ENCODE measurements around the gene BRME1.

BRME1 gene

GRCh38 chr19:13835791-13836723 lies 69.9 kb downstream of the BRME1 start:
- no peak for TF ChIP-seq CTCF (IDR thresholded peaks at IDR 0.05; ENCODE audit: low read depth, low read length)
- DNase-seq (ENCODE audit: low read depth in 2 of 2), result peak; percentile 34 to 47
- peak overlapping the region in 1 of 2 donors; percentile 3 for H3K4me3 ChIP-seq (replicated peaks in 1 of 2; ENCODE audit: low read depth in 2 of 2, low read length in 2 of 2)

GRCh38 chr19:13834244-13835069 lies 71.5 kb downstream of the BRME1 start:
- no peak overlapping the region for H3K4me3 ChIP-seq (replicated peaks in 1 of 2; ENCODE audit: low read depth in 2 of 2, low read length in 2 of 2)
- no peak for TF ChIP-seq CTCF (IDR thresholded peaks at IDR 0.05; ENCODE audit: low read depth, low read length)
- peak; percentile 39 to 76 for DNase-seq (ENCODE audit: low read depth in 2 of 2)

GRCh38 chr19:13833330-13834243 lies 72.3 kb downstream of the BRME1 start:
- peak; percentile 91 to 94 for DNase-seq (ENCODE audit: low read depth in 2 of 2)
- H3K4me3 ChIP-seq (replicated peaks in 1 of 2; ENCODE audit: low read depth in 2 of 2, low read length in 2 of 2), result peak overlapping the region in 1 of 2 donors; percentile 17
- TF ChIP-seq CTCF (IDR thresholded peaks at IDR 0.05; ENCODE audit: low read depth, low read length), result peak; percentile 49

Data from cardiac fibroblast (primary cell).